Vagina (tissue), 2 donors: ENCODE results near the gene KRT24. TPM values are rescaled to one million over a fixed set of nuclear protein-coding genes. Genes with fewer than 3 reads are reported as not detected.

Source experiments
- DNase-seq, 2 donors: peaks; one replicate each; pipeline ENCODE4 v3.0.0-alpha.2; 2017; ENCODE audit errors: extremely low spot score in 2 of 2
- H3K27ac ChIP-seq: fragments of 200-600 bp; sonication (generic); one replicate; pipeline ENCODE4 v1.5.1; 2019
- H3K27me3 ChIP-seq: fragments of 200-600 bp; sonication (generic); one replicate; pipeline ENCODE4 v1.5.1; 2019
- H3K36me3 ChIP-seq, 2 donors: fragments of 200-600 bp; sonication (generic); one replicate each; pipeline ENCODE4 v1.5.1; 2017 to 2019
- H3K4me1 ChIP-seq: fragments of 200-600 bp; sonication (generic); one replicate; pipeline ENCODE4 v1.5.1; 2019
- H3K4me3 ChIP-seq, 2 donors: fragments of 200-600 bp; sonication (generic); 1 replicate in 1 of 2; 2 replicates in 1 of 2; pipeline ENCODE4 v1.5.1; 2016 to 2019
- H3K9me3 ChIP-seq: fragments of 200-600 bp; sonication (generic); one replicate; pipeline ENCODE4 v1.5.1; 2019
- CTCF ChIP-seq, 3 experiments: fragments of 450-650 bp in 2 of 3; fragments of 200-600 bp in 1 of 3; sonication (generic) in 1 of 3; IDR thresholded peaks; one replicate each; pipeline ENCODE4 v1.5.1; 2017 to 2019; ENCODE audit warnings: antibody characterized with exemption in 3 of 3, mild to moderate bottlenecking in 2 of 3, moderate library complexity in 2 of 3
- POLR2A ChIP-seq, 2 donors: fragments of 450-650 bp; IDR thresholded peaks; one replicate each; pipeline ENCODE4 v1.6.1; 2017; ENCODE audit warnings: antibody characterized with exemption in 2 of 2, mild to moderate bottlenecking in 2 of 2, moderate library complexity in 2 of 2
- POLR2AphosphoS5 ChIP-seq, 2 donors: sonication (generic); formaldehyde crosslinking; IDR thresholded peaks; one replicate each; pipeline ENCODE4 v1.9.0; 2017; ENCODE audit warnings: antibody characterized with exemption in 2 of 2, mild to moderate bottlenecking in 2 of 2, low read depth in 1 of 2; ENCODE audit not compliant: insufficient read depth in 1 of 2
- intact Hi-C: fragments of 100-400 bp; cut with DNase I; formaldehyde crosslinking; loops from one replicate; pipeline ENCODE4 v1.15.1; 2023
- total RNA-seq: library from RNA; depleted of rRNA; stranded (reverse); fragments of >200 nt; gene quantifications from one replicate; pipeline ENCODE4 v1.2.3, GENCODE V29; 2016

Gene KRT24
- total RNA-seq, 1 donor from 2014 or later, result 1.5 TPM

DNA sequence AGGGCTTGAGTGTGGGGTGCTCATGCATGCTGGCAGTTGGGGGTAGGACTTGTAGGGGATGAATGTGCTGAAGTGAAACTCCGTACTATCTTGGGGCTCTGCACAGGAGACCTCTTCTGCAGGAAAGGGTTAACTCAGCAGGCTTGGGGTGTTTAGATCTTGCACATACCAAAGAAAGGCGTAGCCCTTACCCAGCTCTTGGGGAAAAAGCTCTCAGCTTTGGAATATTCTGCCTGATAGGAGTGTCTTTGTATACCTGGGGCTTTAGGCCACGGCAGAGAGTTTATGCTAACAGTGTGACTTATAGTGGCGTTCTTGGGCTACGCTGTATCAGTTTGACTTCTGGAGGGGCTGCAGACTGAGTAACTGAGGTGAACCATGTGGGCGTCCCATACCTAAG is 30.5 kb upstream of the KRT24 start:
- Histone ChIP-seq H3K36me3 (no peaks in the 10 kb centered on the region), H3K9me3 (no peaks in the 10 kb centered on the region), H3K4me3 (no peak overlapping the region), H3K27ac (no peak overlapping the region), H3K27me3 (no peaks in the 10 kb centered on the region), H3K4me1 (no peaks in the 10 kb centered on the region)
- no peak for DNase-seq
- TF ChIP-seq POLR2A (IDR thresholded peaks at IDR 0.05) (no peak), POLR2AphosphoS5 (IDR thresholded peaks at IDR 0.05; ENCODE audit: insufficient read depth in 1 of 2, low read depth in 1 of 2) (no peak)
- intact Hi-C loops, result no loop called here

DNA sequence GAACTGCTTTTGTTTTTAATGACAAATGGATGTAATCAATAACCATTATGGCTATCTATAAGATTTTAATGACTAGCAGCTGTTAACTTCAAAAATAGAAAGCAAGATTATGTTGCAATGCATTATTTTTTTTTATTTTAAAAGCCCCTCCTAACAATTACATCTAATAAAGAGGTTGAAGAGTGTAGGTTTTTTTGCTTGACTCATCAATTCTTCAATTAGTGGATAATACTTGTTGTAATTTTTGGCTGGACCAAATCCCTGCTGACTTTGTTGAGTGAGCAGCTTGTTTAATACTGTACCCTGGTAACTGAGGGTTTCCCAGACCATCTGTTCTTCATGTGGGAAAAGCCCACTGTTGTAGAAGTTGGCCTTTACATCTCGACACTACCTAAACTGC is 27.4 kb upstream of the KRT24 start:
- no peak for DNase-seq
- Histone ChIP-seq H3K27ac (no peak overlapping the region), H3K36me3 (no peaks in the 10 kb centered on the region), H3K4me1 (no peaks in the 10 kb centered on the region), H3K27me3 (no peaks in the 10 kb centered on the region), H3K9me3 (no peaks in the 10 kb centered on the region), H3K4me3 (no peak overlapping the region)
- intact Hi-C loops, result no loop called here
- TF ChIP-seq POLR2AphosphoS5 (IDR thresholded peaks at IDR 0.05; ENCODE audit: insufficient read depth in 1 of 2, low read depth in 1 of 2) (no peak), POLR2A (IDR thresholded peaks at IDR 0.05) (no peak), CTCF (IDR thresholded peaks at IDR 0.05) (no peak)

- TF ChIP-seq CTCF (IDR thresholded peaks at IDR 0.05) (no peak), POLR2AphosphoS5 (IDR thresholded peaks at IDR 0.05; ENCODE audit: insufficient read depth in 1 of 2, low read depth in 1 of 2) (no peak), POLR2A (IDR thresholded peaks at IDR 0.05) (no peak)
- Histone ChIP-seq H3K4me1 (no peaks in the 10 kb centered on the region), H3K4me3 (no peak overlapping the region), H3K36me3 (no peaks in the 10 kb centered on the region), H3K27me3 (no peaks in the 10 kb centered on the region), H3K9me3 (no peaks in the 10 kb centered on the region), H3K27ac (no peak overlapping the region)
- no peak for DNase-seq
- intact Hi-C loops, result no loop called here
Measured at GRCh38 chr17:40727447-40728231, 24.1 kb upstream of the KRT24 start.

- no peak for TF ChIP-seq POLR2A (IDR thresholded peaks at IDR 0.05)
- TF ChIP-seq CTCF (IDR thresholded peaks at IDR 0.05), result peak in 1 of 3 experiments; percentile 11
- no peak for DNase-seq
- intact Hi-C loops, result no loop called here
Measured at GRCh38 chr17:40726919-40727318, 23.4 kb upstream of the KRT24 start.

GRCh38 chr17:40724656-40725055 is 21.1 kb upstream of the KRT24 start:
- intact Hi-C loops, result no loop called here
- no peak for DNase-seq
- H3K4me3 ChIP-seq, result no peak overlapping the region
- H3K27me3 ChIP-seq, result no peaks in the 10 kb centered on the region
- TF ChIP-seq POLR2AphosphoS5 (IDR thresholded peaks at IDR 0.05; ENCODE audit: insufficient read depth in 1 of 2, low read depth in 1 of 2) (no peak), POLR2A (IDR thresholded peaks at IDR 0.05) (no peak), CTCF (IDR thresholded peaks at IDR 0.05) (no peak)
- no peaks in the 10 kb centered on the region for H3K9me3 ChIP-seq
- no peaks in the 10 kb centered on the region for H3K36me3 ChIP-seq
- H3K4me1 ChIP-seq, result no peaks in the 10 kb centered on the region
- no peak overlapping the region for H3K27ac ChIP-seq

More at GRCh38 chr17:40726919-40727318, 23.4 kb upstream of the KRT24 start:
- Histone ChIP-seq H3K4me1 (no peaks in the 10 kb centered on the region), H3K4me3 (no peak overlapping the region), H3K27me3 (no peaks in the 10 kb centered on the region), H3K9me3 (no peaks in the 10 kb centered on the region), H3K36me3 (no peaks in the 10 kb centered on the region), H3K27ac (no peak overlapping the region)
